Measurements from ENCODE around the gene BMP6. TPM values are rescaled to one million over a fixed set of nuclear protein-coding genes. Genes with fewer than 3 reads are reported as not detected.

BMP6 gene
- polyA plus RNA-seq, 1 experiment: 0.77 TPM

GRCh38 chr6:7762760-7763159 is 36.9 kb downstream of the BMP6 start:
- no peaks in the 10 kb centered on the region for H3K27me3 ChIP-seq (ENCODE audit: control insufficient read depth, insufficient read depth, low read length)
- POLR2A ChIA-PET: no interaction called here
- no peak for TF ChIP-seq CTCF (IDR thresholded peaks at IDR 0.05; ENCODE audit: low read depth, low read length)

DNA sequence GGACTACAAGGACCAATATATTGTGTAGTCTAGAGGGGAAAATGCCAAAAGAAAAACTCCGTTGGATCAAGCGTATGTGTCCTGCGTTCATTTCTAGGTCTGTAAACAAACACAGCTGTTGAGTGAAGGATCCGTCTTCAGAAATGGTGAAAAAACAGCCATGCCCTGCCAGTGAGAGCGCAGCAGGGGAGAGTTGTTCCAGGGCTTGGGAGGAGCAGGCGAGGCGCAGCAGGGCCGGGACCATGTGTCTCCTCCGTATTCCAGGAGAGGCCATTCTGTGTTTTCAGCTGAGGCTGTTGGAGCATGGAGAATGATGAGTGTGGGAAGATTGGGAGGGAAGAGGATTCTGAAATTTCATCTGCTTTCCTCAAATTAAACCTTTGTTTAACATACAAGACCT is 38.0 kb downstream of the BMP6 start:
- TF ChIP-seq CTCF (IDR thresholded peaks at IDR 0.05; ENCODE audit: low read depth, low read length): no peak
- DNase-seq (ENCODE audit: low read depth, low spot score): no peak
- Histone ChIP-seq H3K4me3 (ENCODE audit: low read depth, low read length) (no peak overlapping the region), H3K27me3 (ENCODE audit: control insufficient read depth, insufficient read depth, low read length) (no peaks in the 10 kb centered on the region), H3K9me3 (ENCODE audit: control insufficient read depth, insufficient read depth, low read length) (no peaks in the 10 kb centered on the region; the same call in 1 of the 2 replicates), H3K27ac (ENCODE audit: low read depth, low read length) (no peak overlapping the region)
- CTCF ChIA-PET: interaction anchor here (0.8 kb wide), 1 partner anchor 14 kb away, joined by 3 read pairs; no protein-coding TSS in a partner anchor
- POLR2A ChIA-PET: no interaction called here

More at GRCh38 chr6:7762760-7763159, 36.9 kb downstream of the BMP6 start:
- CTCF ChIA-PET: no interaction called here
- Histone ChIP-seq H3K9me3 (ENCODE audit: control insufficient read depth, insufficient read depth, low read length) (no peaks in the 10 kb centered on the region; the same call in 1 of the 2 replicates), H3K4me3 (ENCODE audit: low read depth, low read length) (no peak overlapping the region), H3K27ac (ENCODE audit: low read depth, low read length) (no peak overlapping the region)
- DNase-seq (ENCODE audit: low read depth, low spot score): no peak

GRCh38 chr6:7765575-7766325 is 39.9 kb downstream of the BMP6 start:
- POLR2A ChIA-PET: no interaction called here
- no peak for DNase-seq (ENCODE audit: low read depth, low spot score)
- CTCF ChIA-PET: no interaction called here

GRCh38 chr6:7769702-7770101 is 43.8 kb downstream of the BMP6 start:
- Histone ChIP-seq H3K27me3 (ENCODE audit: control insufficient read depth, insufficient read depth, low read length) (no peaks in the 10 kb centered on the region), H3K4me3 (ENCODE audit: low read depth, low read length) (no peak overlapping the region), H3K9me3 (ENCODE audit: control insufficient read depth, insufficient read depth, low read length) (no peaks in the 10 kb centered on the region; the same call in 1 of the 2 replicates), H3K27ac (ENCODE audit: low read depth, low read length) (no peak overlapping the region)
- no peak for TF ChIP-seq CTCF (IDR thresholded peaks at IDR 0.05; ENCODE audit: low read depth, low read length)
- ChIA-PET CTCF (interaction anchor here (0.6 to 0.7 kb wide), 2 partner anchors 21 to 47 kb away, joined by 3 to 6 read pairs; no protein-coding TSS in a partner anchor), POLR2A (interaction anchor here (0.6 to 0.7 kb wide), 3 partner anchors 28 to 294 kb away, joined by 3 to 5 read pairs (median 4); no protein-coding TSS in a partner anchor)
- no peak for DNase-seq (ENCODE audit: low read depth, low spot score)

More at GRCh38 chr6:7765575-7766325, 39.9 kb downstream of the BMP6 start:
- Histone ChIP-seq H3K27me3 (ENCODE audit: control insufficient read depth, insufficient read depth, low read length) (no peaks in the 10 kb centered on the region), H3K4me3 (ENCODE audit: low read depth, low read length) (no peak overlapping the region), H3K27ac (ENCODE audit: low read depth, low read length) (no peak overlapping the region), H3K9me3 (ENCODE audit: control insufficient read depth, insufficient read depth, low read length) (no peaks in the 10 kb centered on the region; the same call in 1 of the 2 replicates)
- TF ChIP-seq CTCF (IDR thresholded peaks at IDR 0.05; ENCODE audit: low read depth, low read length): no peak

- DNase-seq (ENCODE audit: low read depth, low spot score): no peak
- ChIA-PET CTCF (interaction anchor here (0.6 to 0.7 kb wide), 2 partner anchors 20 to 47 kb away, joined by 3 to 6 read pairs; no protein-coding TSS in a partner anchor), POLR2A (interaction anchor here (0.6 to 0.7 kb wide), 3 partner anchors 29 to 293 kb away, joined by 3 to 5 read pairs (median 4); no protein-coding TSS in a partner anchor)
Observed at GRCh38 chr6:7770111-7770510, 44.2 kb downstream of the BMP6 start.

More at GRCh38 chr6:7770111-7770510, 44.2 kb downstream of the BMP6 start:
- Histone ChIP-seq H3K4me3 (ENCODE audit: low read depth, low read length) (no peak overlapping the region), H3K27me3 (ENCODE audit: control insufficient read depth, insufficient read depth, low read length) (no peaks in the 10 kb centered on the region), H3K27ac (ENCODE audit: low read depth, low read length) (no peak overlapping the region), H3K9me3 (ENCODE audit: control insufficient read depth, insufficient read depth, low read length) (no peaks in the 10 kb centered on the region; the same call in 1 of the 2 replicates)
- TF ChIP-seq CTCF (IDR thresholded peaks at IDR 0.05; ENCODE audit: low read depth, low read length): no peak

Measured in AG04450 (cell line).